Neuron (in vitro differentiated cells): ENCODE results near the gene NEUROD4.
"Not testable (repeated sequence)": the region's sequence is repeated elsewhere in the genome, so short reads cannot be mapped to it uniquely, and the experiment has no call there.

Experiments used
- H2AFZ ChIP-seq: one replicate; pipeline ENCODE4 v1.6.1; 2013; ENCODE audit warnings: low read depth, mild to moderate bottlenecking, inconsistent platforms, low read length, moderate library complexity
- H3K27me3 ChIP-seq: one replicate; pipeline ENCODE4 v1.6.1; 2013; ENCODE audit warnings: low read length; ENCODE audit not compliant: insufficient read depth
- H3K36me3 ChIP-seq: one replicate; pipeline ENCODE4 v1.6.1; 2013; ENCODE audit warnings: low read length; ENCODE audit not compliant: insufficient read depth
- H3K4me1 ChIP-seq: one replicate; pipeline ENCODE4 v1.6.1; 2013; ENCODE audit warnings: low read length; ENCODE audit not compliant: insufficient read depth
- H3K4me3 ChIP-seq: 2 replicates; pipeline ENCODE4 v1.5.1; 2013; ENCODE audit warnings: mild to moderate bottlenecking, low read length, moderate library complexity
- H3K9me3 ChIP-seq: one replicate; pipeline ENCODE4 v1.6.1; 2013; ENCODE audit warnings: low read length

The NEUROD4 gene, protein sequence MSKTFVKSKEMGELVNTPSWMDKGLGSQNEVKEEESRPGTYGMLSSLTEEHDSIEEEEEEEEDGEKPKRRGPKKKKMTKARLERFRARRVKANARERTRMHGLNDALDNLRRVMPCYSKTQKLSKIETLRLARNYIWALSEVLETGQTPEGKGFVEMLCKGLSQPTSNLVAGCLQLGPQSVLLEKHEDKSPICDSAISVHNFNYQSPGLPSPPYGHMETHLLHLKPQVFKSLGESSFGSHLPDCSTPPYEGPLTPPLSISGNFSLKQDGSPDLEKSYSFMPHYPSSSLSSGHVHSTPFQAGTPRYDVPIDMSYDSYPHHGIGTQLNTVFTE

DNA sequence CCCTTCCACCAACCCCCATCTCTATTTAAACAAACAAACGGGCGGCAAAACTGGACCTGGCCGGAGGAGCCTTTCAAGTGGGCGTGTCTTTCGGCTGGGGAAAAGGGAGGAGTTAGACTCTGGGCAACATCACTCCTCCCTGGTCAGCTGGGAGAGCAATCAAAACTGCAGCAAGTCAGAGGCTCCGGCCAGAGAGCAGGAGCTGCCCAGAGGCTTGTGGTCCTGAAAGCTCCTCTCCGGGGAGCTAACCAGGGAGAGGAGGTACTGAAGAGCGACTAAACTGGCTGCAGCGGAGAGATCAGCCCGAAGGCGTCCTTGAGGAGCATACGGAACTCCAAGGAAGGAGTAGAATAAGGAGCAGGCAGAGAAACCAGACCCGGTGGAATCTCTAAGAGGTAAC lies at the start of gene NEUROD4:
Gene NEUROD4 (plus strand): TSS at position 191 of the 400 bp plus-strand sequence. CDS start 6,466 bp downstream, outside the sequence.
- Histone ChIP-seq H3K4me3 (no peak within 1 kb of the TSS), H2AFZ (no peak within 1 kb of the TSS), H3K27me3 (no peaks in the 10 kb centered on the region), H3K4me1 (no peaks in the 10 kb centered on the region), H3K36me3 (no peaks in the 10 kb centered on the region), H3K9me3 (no peaks in the 10 kb centered on the region)

DNA sequence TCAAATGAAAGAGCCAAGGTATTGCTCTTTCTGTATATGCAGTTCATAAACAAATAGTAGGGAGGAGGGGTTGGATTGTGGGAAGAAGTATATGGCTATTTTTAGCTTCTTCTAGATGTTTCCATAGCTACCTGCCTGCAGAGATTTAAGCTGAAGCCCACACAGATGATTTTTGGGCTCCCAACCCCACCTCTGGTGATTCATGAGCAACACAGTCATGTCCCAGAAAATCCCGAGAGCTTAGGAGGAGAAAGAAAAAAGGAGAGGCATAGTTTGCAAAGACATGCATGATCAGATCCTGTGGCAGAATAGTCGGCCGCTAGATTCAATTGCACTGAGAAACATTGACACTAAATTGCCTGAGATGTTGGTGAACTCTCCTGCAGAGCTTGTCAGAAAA lies 49.0 kb upstream of the NEUROD4 start:
- H3K27me3 ChIP-seq: no peaks in the 10 kb centered on the region
- no peaks in the 10 kb centered on the region for H3K4me1 ChIP-seq
- H3K4me3 ChIP-seq: no peak overlapping the region
- H2AFZ ChIP-seq: no peak overlapping the region
- no peaks in the 10 kb centered on the region for H3K36me3 ChIP-seq
- no peaks in the 10 kb centered on the region for H3K9me3 ChIP-seq

DNA sequence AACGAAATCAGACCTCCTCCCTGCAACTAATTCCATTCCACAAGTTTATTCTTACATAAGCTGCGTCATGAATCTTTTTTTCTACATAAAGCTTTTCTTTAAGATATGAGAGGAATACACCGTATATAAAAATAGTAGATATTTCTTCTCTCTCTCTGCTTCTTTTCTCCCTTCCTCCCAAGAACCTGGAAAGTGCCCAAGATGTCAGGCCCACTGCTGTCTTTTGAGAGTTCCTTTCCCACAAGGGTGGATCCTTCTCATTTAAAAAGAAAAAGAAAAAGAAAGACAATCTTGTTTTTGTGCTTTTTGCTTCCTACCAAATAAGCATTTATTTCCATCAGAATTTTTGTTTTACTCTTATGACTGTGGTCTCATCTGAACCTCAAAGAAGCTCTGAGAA lies 46.2 kb upstream of the NEUROD4 start:
- Histone ChIP-seq H3K4me1 (no peaks in the 10 kb centered on the region), H2AFZ (no peak overlapping the region), H3K27me3 (no peaks in the 10 kb centered on the region), H3K4me3 (no peak overlapping the region), H3K9me3 (no peaks in the 10 kb centered on the region), H3K36me3 (no peaks in the 10 kb centered on the region)

DNA sequence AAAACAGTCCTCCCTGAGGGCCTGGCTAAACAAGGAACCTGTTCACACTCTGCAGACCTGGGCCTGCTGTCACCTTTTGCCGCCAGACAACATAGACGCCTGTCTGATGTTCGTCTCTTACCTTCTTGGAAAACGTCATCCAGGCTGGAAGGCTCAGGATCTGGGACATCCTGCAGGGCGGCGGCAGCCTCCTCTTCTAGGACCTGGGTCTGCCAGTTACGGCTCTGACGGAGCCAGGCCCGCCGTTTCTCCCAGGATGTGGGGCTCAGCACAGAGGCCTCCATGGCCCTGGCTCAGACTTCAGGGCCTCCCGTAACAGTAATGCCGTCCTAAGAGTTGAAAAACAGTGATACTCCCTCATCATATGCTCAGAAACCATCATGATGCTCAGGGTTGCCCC lies 45.5 kb upstream of the NEUROD4 start:
- no peaks in the 10 kb centered on the region for H3K4me1 ChIP-seq
- no peaks in the 10 kb centered on the region for H3K36me3 ChIP-seq
- H3K9me3 ChIP-seq: no peaks in the 10 kb centered on the region
- no peak overlapping the region for H3K4me3 ChIP-seq
- H2AFZ ChIP-seq: no peak overlapping the region
- no peaks in the 10 kb centered on the region for H3K27me3 ChIP-seq

DNA sequence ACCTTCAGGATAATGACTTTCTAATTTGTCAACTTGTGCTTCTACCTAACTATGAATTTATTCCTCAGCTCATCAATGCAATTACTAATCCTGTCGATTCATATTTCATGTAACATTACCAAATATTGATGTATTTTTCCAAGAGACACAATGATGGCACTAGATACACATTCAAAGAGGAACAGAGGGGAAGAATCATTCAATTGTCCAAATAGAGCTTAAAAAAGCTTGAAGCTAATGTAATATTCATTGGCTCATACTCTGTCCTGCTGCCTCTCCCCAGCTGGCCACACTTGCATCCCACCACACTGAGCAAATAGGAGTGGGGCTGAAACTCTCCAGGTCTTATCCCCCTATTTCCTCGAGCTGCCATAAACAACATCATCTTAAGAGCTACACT lies 44.5 kb upstream of the NEUROD4 start:
- H3K9me3 ChIP-seq: no peaks in the 10 kb centered on the region
- no peaks in the 10 kb centered on the region for H3K36me3 ChIP-seq
- no peak overlapping the region for H2AFZ ChIP-seq
- H3K27me3 ChIP-seq: no peaks in the 10 kb centered on the region
- H3K4me1 ChIP-seq: no peaks in the 10 kb centered on the region
- no peak overlapping the region for H3K4me3 ChIP-seq

DNA sequence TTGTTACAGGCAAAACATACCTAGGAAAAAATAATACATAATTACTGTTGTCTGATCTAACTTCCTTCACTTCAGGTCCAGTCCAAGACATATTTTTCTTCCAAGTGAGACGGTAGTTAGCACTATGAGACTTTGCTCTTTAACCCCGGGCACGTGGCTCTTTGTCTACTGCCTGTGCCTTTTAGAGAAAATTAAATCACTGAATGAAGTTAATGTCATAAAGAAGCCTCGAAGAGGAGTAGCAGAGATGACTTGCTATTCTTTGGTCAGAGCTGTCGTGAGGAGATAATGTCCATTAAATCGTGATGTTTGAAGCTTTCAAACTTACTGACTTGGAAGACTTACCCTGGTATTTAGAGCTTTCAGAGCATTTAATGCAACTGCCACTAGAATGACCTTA lies 43.9 kb upstream of the NEUROD4 start:
- no peak overlapping the region for H2AFZ ChIP-seq
- H3K4me3 ChIP-seq: no peak overlapping the region
- no peaks in the 10 kb centered on the region for H3K36me3 ChIP-seq
- H3K4me1 ChIP-seq: no peaks in the 10 kb centered on the region
- H3K27me3 ChIP-seq: no peaks in the 10 kb centered on the region
- H3K9me3 ChIP-seq: no peaks in the 10 kb centered on the region

DNA sequence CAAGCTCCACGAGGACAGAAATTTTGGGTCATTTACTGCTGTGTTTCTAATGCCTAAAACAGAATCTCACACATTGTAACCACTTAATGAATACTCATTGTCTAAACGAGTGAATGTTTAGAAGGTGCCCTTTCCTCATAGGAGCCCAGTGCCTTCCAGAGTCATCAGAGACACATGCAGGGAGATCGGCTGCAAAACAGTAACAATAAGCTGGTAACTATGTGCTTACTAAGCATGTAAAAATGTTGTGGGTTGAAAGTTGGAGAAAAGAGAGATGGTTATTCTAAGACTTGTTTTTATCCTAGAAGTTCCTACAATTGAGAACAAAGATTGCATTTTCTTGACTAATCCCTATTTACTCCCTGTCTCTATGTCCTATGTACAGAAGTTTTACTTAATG lies 42.6 kb upstream of the NEUROD4 start:
- no peaks in the 10 kb centered on the region for H3K36me3 ChIP-seq
- H3K4me3 ChIP-seq: no peak overlapping the region
- no peaks in the 10 kb centered on the region for H3K27me3 ChIP-seq
- no peaks in the 10 kb centered on the region for H3K9me3 ChIP-seq
- H3K4me1 ChIP-seq: no peaks in the 10 kb centered on the region
- H2AFZ ChIP-seq: no peak overlapping the region

DNA sequence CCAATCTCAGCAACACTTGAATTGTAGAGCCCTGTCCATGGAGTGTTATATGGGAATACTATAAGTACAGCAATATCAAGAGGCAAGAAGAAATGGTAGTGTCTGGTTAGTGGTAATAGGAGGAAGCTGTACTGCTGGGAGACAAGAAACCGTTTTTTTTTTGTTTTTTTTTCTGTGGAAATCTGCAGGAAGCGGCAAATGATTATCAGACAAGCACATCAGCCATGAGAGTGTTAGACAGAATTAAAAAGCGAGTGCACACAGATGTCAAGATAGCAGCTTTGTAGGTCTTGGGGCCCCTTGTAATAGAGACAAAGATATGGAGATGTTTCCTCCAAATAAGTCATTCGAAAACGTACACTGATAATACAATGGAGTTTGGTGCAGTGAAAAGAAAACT lies 41.9 kb upstream of the NEUROD4 start:
- H3K9me3 ChIP-seq: no peaks in the 10 kb centered on the region
- H2AFZ ChIP-seq: no peak overlapping the region

DNA sequence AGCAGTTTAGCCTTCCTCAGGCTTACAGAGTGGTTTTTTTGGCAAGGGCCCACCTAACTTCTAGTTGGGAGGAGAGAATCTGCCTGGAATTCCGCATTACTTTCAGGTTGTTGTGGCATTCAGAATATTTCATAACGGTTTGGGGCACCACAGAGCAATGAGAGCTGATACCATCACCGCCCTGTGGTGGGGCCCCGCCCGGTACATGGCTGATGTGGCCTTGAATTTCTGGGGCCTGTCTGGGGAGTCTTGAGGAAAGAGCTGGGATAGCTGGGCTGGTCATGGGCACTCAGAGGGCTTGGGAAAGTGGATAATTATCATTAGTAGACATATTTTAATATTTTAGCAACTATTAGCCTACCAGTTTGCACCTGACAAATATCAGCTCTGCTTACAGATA lies 39.4 kb upstream of the NEUROD4 start:
- no peaks in the 10 kb centered on the region for H3K4me1 ChIP-seq
- no peaks in the 10 kb centered on the region for H3K27me3 ChIP-seq
- no peak overlapping the region for H2AFZ ChIP-seq
- H3K9me3 ChIP-seq: no peaks in the 10 kb centered on the region
- no peaks in the 10 kb centered on the region for H3K36me3 ChIP-seq
- no peak overlapping the region for H3K4me3 ChIP-seq

More for the DNA sequence above, 41.9 kb upstream of the NEUROD4 start:
- H3K27me3 ChIP-seq: no peaks in the 10 kb centered on the region
- H3K4me3 ChIP-seq: no peak overlapping the region
- no peaks in the 10 kb centered on the region for H3K4me1 ChIP-seq
- H3K36me3 ChIP-seq: no peaks in the 10 kb centered on the region

DNA sequence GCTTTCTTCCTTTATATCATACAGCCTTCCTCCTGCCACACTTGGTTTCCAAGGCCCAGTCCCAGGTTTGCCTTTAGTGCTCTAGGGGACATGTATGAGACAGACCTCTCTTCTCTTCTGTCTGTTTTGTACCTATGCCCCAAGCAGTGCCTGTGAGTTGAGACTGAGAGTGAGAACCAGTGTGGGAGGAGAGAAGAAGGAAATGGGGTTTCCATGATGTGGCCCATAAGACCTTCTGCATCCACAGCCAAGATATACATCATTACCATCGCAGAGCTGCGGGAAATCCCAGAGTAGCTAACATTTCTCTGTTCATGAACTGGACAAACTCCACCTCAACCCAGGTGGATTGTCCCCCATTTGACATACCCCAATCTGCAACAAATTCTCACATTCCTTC lies 38.0 kb upstream of the NEUROD4 start:
- Histone ChIP-seq H3K4me3 (no peak overlapping the region), H3K36me3 (no peaks in the 10 kb centered on the region), H3K9me3 (no peaks in the 10 kb centered on the region), H3K4me1 (no peaks in the 10 kb centered on the region), H3K27me3 (no peaks in the 10 kb centered on the region), H2AFZ (no peak overlapping the region)

DNA sequence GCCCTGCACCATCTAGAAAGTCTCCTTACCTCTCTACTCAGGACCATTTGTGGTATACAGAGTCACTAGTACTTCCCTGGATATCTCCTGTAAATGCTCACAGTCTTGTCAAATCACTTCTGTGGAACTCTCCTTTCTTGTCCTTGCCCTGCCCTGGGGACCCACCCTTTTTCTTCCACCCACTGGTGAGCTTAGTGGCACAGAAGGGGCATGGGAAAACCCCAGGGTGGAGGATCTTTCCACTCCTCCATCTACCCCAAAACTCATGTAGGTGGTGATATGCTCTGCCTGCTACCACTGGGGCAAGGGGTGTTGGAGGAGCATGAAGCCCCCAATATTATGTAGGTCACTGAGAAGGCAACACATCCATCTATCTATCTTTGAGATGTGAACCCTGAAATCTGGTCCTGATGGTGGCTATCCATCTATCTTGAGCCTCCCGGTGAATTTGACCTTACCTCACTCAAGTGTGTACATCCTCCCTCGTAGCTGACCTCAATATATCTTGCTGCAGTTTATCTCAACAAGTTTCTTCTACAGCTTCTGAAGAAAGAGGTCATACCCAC lies 36.2 kb upstream of the NEUROD4 start:
- H3K27me3 ChIP-seq: no peaks in the 10 kb centered on the region
- no peaks in the 10 kb centered on the region for H3K9me3 ChIP-seq
- no peak overlapping the region for H3K4me3 ChIP-seq
- H2AFZ ChIP-seq: no peak overlapping the region
- H3K4me1 ChIP-seq: no peaks in the 10 kb centered on the region
- H3K36me3 ChIP-seq: no peaks in the 10 kb centered on the region

DNA sequence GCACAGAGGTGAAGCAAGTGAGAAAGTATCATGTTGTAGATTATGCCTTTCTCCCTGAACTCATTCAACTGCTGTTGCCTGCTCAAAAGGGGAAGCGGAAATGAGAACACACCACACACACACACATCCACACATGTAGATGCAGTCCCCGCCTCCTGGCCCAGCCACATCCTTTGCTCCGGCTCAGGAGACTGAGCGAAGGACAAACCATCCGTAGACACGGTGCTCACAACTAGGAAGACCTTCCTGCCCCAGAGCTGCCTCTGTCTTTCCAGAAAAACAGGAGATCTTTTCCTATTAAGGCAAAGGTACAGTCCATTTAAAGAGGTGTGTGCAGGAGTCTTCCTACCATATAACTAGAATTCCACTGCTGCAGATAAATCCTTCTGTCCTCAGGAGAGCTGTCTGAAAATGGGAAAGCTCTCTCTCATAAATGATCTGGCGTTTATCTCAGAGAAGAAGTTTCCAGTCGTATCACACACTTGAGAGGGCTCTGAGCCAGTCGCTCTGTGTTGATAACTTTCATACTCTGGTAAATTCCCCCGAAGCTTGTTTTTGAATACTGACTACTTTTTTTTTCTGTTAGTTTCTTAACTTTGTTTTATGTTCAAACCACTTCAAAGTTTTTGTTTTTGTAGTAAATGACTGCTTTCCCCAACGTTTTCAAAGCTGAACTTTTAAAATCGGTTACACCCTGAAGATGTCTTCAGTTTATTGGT lies 35.0 kb upstream of the NEUROD4 start, which contains the start of gene TESPA1:
Gene TESPA1 (minus strand): TSS at position 105 of the 719 bp plus-strand sequence. CDS start 10,200 bp downstream, outside the sequence.
- H3K36me3 ChIP-seq: no peaks in the 10 kb centered on the region
- H3K4me1 ChIP-seq: no peaks in the 10 kb centered on the region
- no peak within 1 kb of the TSS for H2AFZ ChIP-seq
- no peaks in the 10 kb centered on the region for H3K27me3 ChIP-seq
- H3K9me3 ChIP-seq: no peaks in the 10 kb centered on the region
- H3K4me3 ChIP-seq: no peak within 1 kb of the TSS

DNA sequence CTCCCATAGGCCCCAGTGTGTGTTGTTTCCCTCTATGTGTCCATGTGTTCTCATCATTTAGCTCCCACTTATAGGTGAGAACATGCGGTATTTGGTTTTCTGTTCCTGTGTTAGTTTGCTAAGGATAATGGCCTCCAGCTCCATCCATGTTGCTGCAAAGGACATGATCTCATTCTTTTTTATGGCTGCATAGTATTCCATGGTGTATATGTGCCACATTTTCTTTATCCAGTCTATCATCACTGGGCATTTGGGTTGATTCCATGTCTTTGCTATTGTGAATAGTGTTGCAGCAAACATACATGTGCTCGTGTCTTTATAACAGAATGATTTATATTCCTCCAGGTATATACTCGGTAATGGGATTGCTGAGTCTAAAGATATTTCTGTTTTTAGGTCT lies 33.0 kb upstream of the NEUROD4 start:
- H3K27me3 ChIP-seq: not testable (repeated sequence)

More for the DNA sequence above, 33.0 kb upstream of the NEUROD4 start:
- not testable (repeated sequence) for H3K4me1 ChIP-seq, H3K4me3 ChIP-seq, H3K9me3 ChIP-seq, H3K36me3 ChIP-seq, H2AFZ ChIP-seq
